ENCODE measurements around the gene FUBP3.

Gene FUBP3

GRCh38 chr9:130633336-130634190, 54.2 kb downstream of the FUBP3 start:
- TF ChIP-seq, protein P1, sequence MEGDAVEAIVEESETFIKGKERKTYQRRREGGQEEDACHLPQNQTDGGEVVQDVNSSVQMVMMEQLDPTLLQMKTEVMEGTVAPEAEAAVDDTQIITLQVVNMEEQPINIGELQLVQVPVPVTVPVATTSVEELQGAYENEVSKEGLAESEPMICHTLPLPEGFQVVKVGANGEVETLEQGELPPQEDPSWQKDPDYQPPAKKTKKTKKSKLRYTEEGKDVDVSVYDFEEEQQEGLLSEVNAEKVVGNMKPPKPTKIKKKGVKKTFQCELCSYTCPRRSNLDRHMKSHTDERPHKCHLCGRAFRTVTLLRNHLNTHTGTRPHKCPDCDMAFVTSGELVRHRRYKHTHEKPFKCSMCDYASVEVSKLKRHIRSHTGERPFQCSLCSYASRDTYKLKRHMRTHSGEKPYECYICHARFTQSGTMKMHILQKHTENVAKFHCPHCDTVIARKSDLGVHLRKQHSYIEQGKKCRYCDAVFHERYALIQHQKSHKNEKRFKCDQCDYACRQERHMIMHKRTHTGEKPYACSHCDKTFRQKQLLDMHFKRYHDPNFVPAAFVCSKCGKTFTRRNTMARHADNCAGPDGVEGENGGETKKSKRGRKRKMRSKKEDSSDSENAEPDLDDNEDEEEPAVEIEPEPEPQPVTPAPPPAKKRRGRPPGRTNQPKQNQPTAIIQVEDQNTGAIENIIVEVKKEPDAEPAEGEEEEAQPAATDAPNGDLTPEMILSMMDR (IDR thresholded peaks at IDR 0.05; ENCODE audit: low read depth, low read length): no peak
- no peak overlapping the region for H3K4me3 ChIP-seq (replicated peaks in 1 of 2; ENCODE audit: low read depth in 2 of 2, low read length in 2 of 2)
- no peak for DNase-seq (ENCODE audit: low read depth in 2 of 2)

- TF ChIP-seq, protein P1 (IDR thresholded peaks at IDR 0.05; ENCODE audit: low read depth, low read length): no peak
- no peak for DNase-seq (ENCODE audit: low read depth in 2 of 2)
- no peak overlapping the region for H3K4me3 ChIP-seq (replicated peaks in 1 of 2; ENCODE audit: low read depth in 2 of 2, low read length in 2 of 2)
These were observed 54.9 kb downstream of the FUBP3 start for GRCh38 chr9:130634191-130634768.

GRCh38 chr9:130634801-130635200, 55.4 kb downstream of the FUBP3 start:
- H3K4me3 ChIP-seq (replicated peaks in 1 of 2; ENCODE audit: low read depth in 2 of 2, low read length in 2 of 2): no peak overlapping the region
- DNase-seq (ENCODE audit: low read depth in 2 of 2): no peak
- TF ChIP-seq, protein P1 (IDR thresholded peaks at IDR 0.05; ENCODE audit: low read depth, low read length): no peak

GRCh38 chr9:130635306-130635705, 55.9 kb downstream of the FUBP3 start:
- DNase-seq (ENCODE audit: low read depth in 2 of 2): no peak
- no peak overlapping the region for H3K4me3 ChIP-seq (replicated peaks in 1 of 2; ENCODE audit: low read depth in 2 of 2, low read length in 2 of 2)
- TF ChIP-seq, protein P1 (IDR thresholded peaks at IDR 0.05; ENCODE audit: low read depth, low read length): no peak

- TF ChIP-seq, protein P1 (IDR thresholded peaks at IDR 0.05; ENCODE audit: low read depth, low read length): no peak
- H3K4me3 ChIP-seq (replicated peaks in 1 of 2; ENCODE audit: low read depth in 2 of 2, low read length in 2 of 2): no peak overlapping the region
- DNase-seq (ENCODE audit: low read depth in 2 of 2): no peak
These were observed 56.6 kb downstream of the FUBP3 start for GRCh38 chr9:130635721-130636647.

DNA sequence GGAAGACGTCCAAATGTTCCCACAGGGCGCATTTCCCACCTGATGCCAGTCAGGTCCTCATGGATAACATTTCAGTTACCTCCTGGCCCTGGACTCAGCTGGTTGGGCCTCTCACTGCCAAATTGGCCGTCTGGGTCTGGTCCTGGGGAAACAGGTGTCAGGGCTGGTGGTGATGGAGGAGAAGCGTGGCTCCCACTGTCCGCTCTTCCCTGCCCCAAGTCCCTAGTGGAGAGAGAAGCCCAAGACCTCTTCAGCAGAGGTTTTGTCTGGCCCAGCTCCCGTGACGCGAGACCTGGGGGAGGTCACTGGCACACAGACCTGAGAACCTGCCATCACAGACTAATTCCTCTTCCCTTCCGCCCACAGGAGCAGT, 57.3 kb downstream of the FUBP3 start:
- TF ChIP-seq, protein P1 (IDR thresholded peaks at IDR 0.05; ENCODE audit: low read depth, low read length): no peak
- DNase-seq (ENCODE audit: low read depth in 2 of 2): no peak
- H3K4me3 ChIP-seq (replicated peaks in 1 of 2; ENCODE audit: low read depth in 2 of 2, low read length in 2 of 2): no peak overlapping the region
